Activated naive CD4-positive, alpha-beta T cell treated with anti-CD3 and anti-CD28 coated beads, Interleukin-2, amount 10 ng/mL, durations not matched to agents 7 days and 5 days (primary cell): ENCODE measurements around the gene ADAM10.
A peak's percentile ranks its signal among the peaks of the same experiment; 100 is the strongest.
"Not testable (repeated sequence)": the region's sequence is repeated elsewhere in the genome, so short reads cannot be mapped to it uniquely, and the experiment has no call there.

Experiments used
- CTCF ChIA-PET: fragments of 350-600 bp; sonication (Branson Sonifier 250); formaldehyde crosslinking; loops from one replicate; lab custom pipeline; 2021; ENCODE audit warnings: antibody characterized with exemption; lab: Charles Lee
- DNase-seq: peaks from one replicate; pipeline ENCODE4 v3.0.0-alpha.2; 2020
- H3K27ac Mint-ChIP-seq: one replicate; pipeline ENCODE4 v1.8.0; 2021; ENCODE audit warnings: mild to moderate bottlenecking, moderate library complexity, mixed read lengths
- H3K27me3 Mint-ChIP-seq: one replicate; pipeline ENCODE4 v1.8.0; 2021; ENCODE audit warnings: mild to moderate bottlenecking, mixed read lengths
- H3K36me3 Mint-ChIP-seq: one replicate; pipeline ENCODE4 v1.8.0; 2021; ENCODE audit warnings: mixed read lengths
- H3K4me1 Mint-ChIP-seq: one replicate; pipeline ENCODE4 v1.8.0; 2021; ENCODE audit warnings: mixed read lengths
- H3K4me3 Mint-ChIP-seq: one replicate; pipeline ENCODE4 v1.8.0; 2021; ENCODE audit warnings: mild to moderate bottlenecking, moderate library complexity, mixed read lengths
- H3K9me3 Mint-ChIP-seq: one replicate; pipeline ENCODE4 v1.8.0; 2021; ENCODE audit warnings: mixed read lengths

The ADAM10 gene

GRCh38 chr15:58650102-58650501 lies 99.4 kb downstream of the ADAM10 start:
- peaks cover 51% of the 10 kb centered on the region for H3K36me3 Mint-ChIP-seq
- CTCF ChIA-PET: interaction anchor here (0.6 kb wide), 1 partner anchor 248 kb away, joined by 3 read pairs; no protein-coding TSS in a partner anchor
- peaks cover 12% of the 10 kb centered on the region for H3K4me1 Mint-ChIP-seq
- H3K4me3 Mint-ChIP-seq: no peak overlapping the region
- H3K27ac Mint-ChIP-seq: no peak overlapping the region
- no peaks in the 10 kb centered on the region for H3K27me3 Mint-ChIP-seq
- no peaks in the 10 kb centered on the region for H3K9me3 Mint-ChIP-seq
- no peak for DNase-seq

GRCh38 chr15:58649175-58649574 lies 100.3 kb downstream of the ADAM10 start:
- peaks cover 12% of the 10 kb centered on the region for H3K4me1 Mint-ChIP-seq
- no peaks in the 10 kb centered on the region for H3K9me3 Mint-ChIP-seq
- no peak for DNase-seq
- H3K4me3 Mint-ChIP-seq: no peak overlapping the region
- peaks cover 46% of the 10 kb centered on the region for H3K36me3 Mint-ChIP-seq
- no peak overlapping the region for H3K27ac Mint-ChIP-seq
- H3K27me3 Mint-ChIP-seq: no peaks in the 10 kb centered on the region
- CTCF ChIA-PET: no interaction called here

GRCh38 chr15:58643996-58644395 lies 105.5 kb downstream of the ADAM10 start:
- no peak overlapping the region for H3K4me3 Mint-ChIP-seq
- H3K27me3 Mint-ChIP-seq: no peaks in the 10 kb centered on the region
- H3K4me1 Mint-ChIP-seq: peaks cover 2% of the 10 kb centered on the region
- no peak for DNase-seq
- CTCF ChIA-PET: no interaction called here
- H3K27ac Mint-ChIP-seq: no peak overlapping the region
- peaks cover 37% of the 10 kb centered on the region for H3K36me3 Mint-ChIP-seq
- no peaks in the 10 kb centered on the region for H3K9me3 Mint-ChIP-seq

GRCh38 chr15:58641660-58642059 lies 107.8 kb downstream of the ADAM10 start:
- CTCF ChIA-PET: no interaction called here
- H3K4me3 Mint-ChIP-seq: no peak overlapping the region
- H3K27ac Mint-ChIP-seq: peak overlapping the region; percentile 71
- peaks cover 49% of the 10 kb centered on the region for H3K36me3 Mint-ChIP-seq
- DNase-seq: no peak
- no peaks in the 10 kb centered on the region for H3K9me3 Mint-ChIP-seq
- H3K4me1 Mint-ChIP-seq: peaks cover 2% of the 10 kb centered on the region
- H3K27me3 Mint-ChIP-seq: no peaks in the 10 kb centered on the region

DNA sequence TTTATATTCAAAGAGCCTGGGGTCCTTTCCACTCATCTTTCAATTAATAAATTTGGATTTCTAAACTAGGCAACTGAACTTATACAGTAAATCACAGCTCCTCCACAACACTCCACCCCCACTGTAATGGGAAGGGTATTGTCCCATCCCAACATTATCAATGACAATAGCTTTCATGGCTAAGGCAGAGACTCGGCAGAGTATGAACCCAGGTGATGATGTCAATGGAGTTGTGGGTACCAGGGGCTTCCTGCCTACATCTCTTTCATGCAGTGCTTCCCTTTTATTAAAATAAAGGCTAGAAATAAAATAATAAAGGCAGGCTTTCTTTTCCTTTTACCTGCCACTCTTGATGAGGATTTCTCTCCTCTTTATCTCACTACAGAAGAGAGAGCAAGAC lies 109.5 kb downstream of the ADAM10 start:
- Mint-ChIP-seq H3K4me3 (no peak overlapping the region), H3K9me3 (no peaks in the 10 kb centered on the region), H3K27ac (no peak overlapping the region), H3K27me3 (no peaks in the 10 kb centered on the region), H3K36me3 (peaks cover 47% of the 10 kb centered on the region), H3K4me1 (peaks cover 2% of the 10 kb centered on the region)
- DNase-seq: no peak
- CTCF ChIA-PET: no interaction called here

DNA sequence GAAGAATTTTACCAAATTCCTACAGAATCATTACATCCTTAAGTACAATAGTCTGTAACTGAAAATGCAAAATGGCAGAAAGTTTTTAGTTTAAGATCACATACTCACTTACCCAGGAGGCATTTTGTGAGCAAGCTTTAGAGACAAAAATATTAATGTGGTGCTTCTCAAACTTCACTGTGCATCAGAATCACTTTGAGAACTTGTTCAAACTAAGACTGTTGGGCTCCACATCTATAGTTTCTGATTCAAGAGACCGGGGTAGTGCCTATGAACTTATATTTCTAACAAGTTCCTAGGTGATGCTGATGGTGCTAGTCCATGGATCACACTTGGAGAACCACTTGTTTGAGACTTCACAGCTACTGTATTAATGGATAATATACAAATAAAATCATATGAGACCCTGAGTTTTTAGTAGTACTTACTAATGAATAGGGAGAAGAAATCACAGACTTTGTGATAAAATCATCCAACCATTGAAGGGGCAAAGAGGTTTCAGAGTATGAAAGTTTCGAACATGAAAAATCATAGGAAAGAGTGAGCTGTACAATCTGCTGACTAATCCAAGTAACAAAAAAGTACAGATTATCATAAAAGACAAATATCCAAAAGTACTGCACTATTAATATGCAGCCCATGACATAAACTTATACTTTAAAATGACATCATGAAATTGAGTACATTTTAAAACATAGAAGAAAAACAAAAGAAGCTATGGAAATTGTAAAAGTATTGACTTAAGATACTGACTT lies 110.3 kb downstream of the ADAM10 start:
- no peak overlapping the region for H3K4me3 Mint-ChIP-seq
- H3K27ac Mint-ChIP-seq: no peak overlapping the region
- CTCF ChIA-PET: no interaction called here
- no peaks in the 10 kb centered on the region for H3K27me3 Mint-ChIP-seq
- no peak for DNase-seq
- H3K36me3 Mint-ChIP-seq: peaks cover 44% of the 10 kb centered on the region
- H3K9me3 Mint-ChIP-seq: no peaks in the 10 kb centered on the region
- peaks cover 2% of the 10 kb centered on the region for H3K4me1 Mint-ChIP-seq

DNA sequence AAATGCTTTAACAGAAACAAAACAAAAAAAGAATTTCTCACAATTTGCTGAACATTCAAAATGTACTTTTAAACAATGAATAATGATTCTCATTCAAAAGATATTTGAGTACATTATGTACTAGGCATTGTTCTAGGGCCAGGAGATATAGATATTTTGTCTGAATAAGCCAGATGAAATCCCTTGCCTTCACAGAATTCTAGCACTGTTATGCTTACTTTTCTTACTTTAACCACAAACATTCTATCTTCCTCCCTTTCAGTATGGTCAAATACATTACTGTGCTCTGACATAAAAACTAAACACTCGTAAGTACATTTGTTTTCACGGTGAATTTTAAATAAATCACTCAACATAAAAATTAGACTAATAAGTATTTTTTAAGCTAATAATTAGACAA lies 116.7 kb downstream of the ADAM10 start:
- H3K4me3 Mint-ChIP-seq: no peak overlapping the region
- no peaks in the 10 kb centered on the region for H3K27me3 Mint-ChIP-seq
- no peaks in the 10 kb centered on the region for H3K9me3 Mint-ChIP-seq
- DNase-seq: no peak
- H3K4me1 Mint-ChIP-seq: peaks cover 19% of the 10 kb centered on the region
- H3K36me3 Mint-ChIP-seq: peaks cover 42% of the 10 kb centered on the region
- CTCF ChIA-PET: no interaction called here
- no peak overlapping the region for H3K27ac Mint-ChIP-seq

DNA sequence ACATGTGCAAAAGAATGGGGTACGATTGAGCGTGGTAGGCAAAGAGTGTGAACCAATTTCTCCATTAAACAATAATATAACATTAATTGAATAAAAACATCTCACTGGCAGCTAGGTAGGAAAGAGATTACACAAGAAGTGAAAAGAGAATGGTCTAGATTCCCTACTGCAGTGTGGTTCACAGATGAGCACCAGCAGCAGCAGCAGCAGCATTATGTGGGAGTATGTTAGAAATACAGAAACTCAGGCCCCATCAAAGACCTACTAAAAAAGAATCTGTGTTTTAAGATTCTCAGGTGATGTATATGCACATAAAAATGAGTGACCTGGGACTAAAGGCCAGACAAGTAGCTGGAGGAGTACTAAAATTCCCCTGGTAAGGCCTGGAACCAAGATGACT lies 118.2 kb downstream of the ADAM10 start:
- Mint-ChIP-seq H3K4me1 (peaks cover 33% of the 10 kb centered on the region), H3K9me3 (no peaks in the 10 kb centered on the region), H3K4me3 (no peak overlapping the region), H3K27ac (no peak overlapping the region), H3K36me3 (peaks cover 47% of the 10 kb centered on the region), H3K27me3 (no peaks in the 10 kb centered on the region)
- CTCF ChIA-PET: no interaction called here
- DNase-seq: no peak

DNA sequence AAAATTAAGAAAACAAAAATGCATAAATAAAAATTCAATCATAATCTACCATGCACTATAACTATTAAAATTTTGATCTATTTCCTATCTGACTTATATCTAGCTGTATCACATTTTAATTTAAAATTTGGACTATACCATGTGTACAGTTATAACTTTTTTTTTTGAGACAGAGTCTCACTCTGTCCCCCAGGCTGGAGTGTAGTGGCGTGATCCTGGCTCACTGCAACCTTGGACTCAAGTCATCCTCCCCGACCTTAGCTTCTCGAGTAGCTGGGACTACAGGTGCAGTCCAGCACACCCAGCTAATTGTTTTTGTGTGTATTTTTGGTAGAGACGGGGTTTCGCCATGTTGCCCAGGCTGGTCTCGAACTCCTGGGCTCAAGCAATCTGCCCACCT lies 119.9 kb downstream of the ADAM10 start:
- Mint-ChIP-seq H3K27ac (no peak overlapping the region), H3K4me3 (no peak overlapping the region), H3K36me3 (peaks cover 58% of the 10 kb centered on the region), H3K9me3 (no peaks in the 10 kb centered on the region), H3K27me3 (no peaks in the 10 kb centered on the region), H3K4me1 (peaks cover 35% of the 10 kb centered on the region)
- DNase-seq: no peak
- CTCF ChIA-PET: interaction anchor here (1.0 kb wide), 1 partner anchor 112 kb away, joined by 3 read pairs; no protein-coding TSS in a partner anchor

DNA sequence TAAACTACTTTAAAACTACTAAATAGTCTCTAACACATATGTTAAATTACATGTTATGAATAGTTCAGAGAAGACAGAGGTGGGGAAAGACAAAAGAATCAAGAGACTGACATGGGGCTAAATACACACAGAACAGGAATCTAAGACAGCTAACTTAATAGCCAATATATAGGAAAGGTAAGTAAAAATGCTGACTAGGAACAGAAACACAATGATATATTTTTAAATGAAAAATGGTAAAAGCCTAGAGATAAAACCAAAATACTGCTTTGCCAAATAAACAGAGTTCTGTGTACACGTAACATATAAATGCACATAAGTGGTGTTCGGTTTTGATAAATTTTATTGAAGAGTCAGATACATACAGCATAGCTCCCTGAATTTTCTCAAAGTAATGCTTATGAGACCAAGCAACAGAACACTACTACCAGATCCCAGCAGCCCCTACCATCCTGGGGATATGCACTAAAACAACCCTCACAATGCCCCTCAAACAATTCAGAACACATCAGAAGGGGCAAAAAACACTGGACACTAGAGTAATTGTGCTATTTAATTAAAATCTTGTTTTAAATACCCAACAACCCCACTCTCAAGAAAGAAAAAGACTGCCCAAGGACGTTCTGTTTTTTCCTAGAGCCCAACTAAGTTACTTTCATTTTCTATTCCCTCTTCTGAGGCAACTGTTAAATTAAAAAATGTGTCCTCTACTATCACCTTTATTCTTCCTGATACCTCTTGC lies 121.1 kb downstream of the ADAM10 start:
- CTCF ChIA-PET: interaction anchor here (0.7 to 1.0 kb wide), 2 partner anchors 9 to 122 kb away, joined by 3 to 4 read pairs; no protein-coding TSS in a partner anchor

DNA sequence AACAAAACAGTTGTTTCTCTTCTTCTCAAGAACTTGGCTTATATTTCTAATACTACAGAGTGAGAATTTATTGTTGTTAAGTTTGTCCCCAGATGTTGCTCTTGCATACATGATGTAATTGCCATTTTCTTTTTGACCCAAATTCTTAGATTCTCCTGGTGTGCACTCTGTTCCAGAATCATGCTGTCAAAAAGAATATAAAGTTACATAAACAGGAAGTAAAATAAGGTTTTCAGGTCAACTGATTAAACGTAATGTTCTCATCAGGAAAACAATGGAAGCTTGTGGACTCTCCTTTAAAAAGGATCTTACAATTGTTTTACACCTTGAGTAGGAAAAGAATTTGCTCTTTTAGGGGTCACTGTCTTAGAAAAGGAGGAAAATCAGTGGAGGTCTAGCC lies 121.8 kb downstream of the ADAM10 start:
- Mint-ChIP-seq H3K27ac (peak overlapping the region; percentile 93), H3K4me1 (peaks cover 36% of the 10 kb centered on the region), H3K9me3 (no peaks in the 10 kb centered on the region), H3K4me3 (peak overlapping the region; percentile 67), H3K27me3 (no peaks in the 10 kb centered on the region), H3K36me3 (peaks cover 59% of the 10 kb centered on the region)
- no peak for DNase-seq
- CTCF ChIA-PET: interaction anchor here (0.7 to 1.0 kb wide), 2 partner anchors 9 to 122 kb away, joined by 3 to 4 read pairs; no protein-coding TSS in a partner anchor

More for the DNA sequence above, 121.1 kb downstream of the ADAM10 start:
- Mint-ChIP-seq H3K27me3 (no peaks in the 10 kb centered on the region), H3K4me1 (peaks cover 35% of the 10 kb centered on the region), H3K9me3 (no peaks in the 10 kb centered on the region), H3K4me3 (peak overlapping the region; percentile 67), H3K36me3 (peaks cover 58% of the 10 kb centered on the region), H3K27ac (peak overlapping the region; percentile 93)
- DNase-seq: no peak

GRCh38 chr15:58627046-58627445 lies 122.5 kb downstream of the ADAM10 start:
- Mint-ChIP-seq H3K4me1 (peaks cover 36% of the 10 kb centered on the region), H3K27ac (peak overlapping the region; percentile 93), H3K4me3 (no peak overlapping the region), H3K9me3 (no peaks in the 10 kb centered on the region), H3K27me3 (no peaks in the 10 kb centered on the region), H3K36me3 (peaks cover 53% of the 10 kb centered on the region)
- CTCF ChIA-PET: no interaction called here
- no peak for DNase-seq

DNA sequence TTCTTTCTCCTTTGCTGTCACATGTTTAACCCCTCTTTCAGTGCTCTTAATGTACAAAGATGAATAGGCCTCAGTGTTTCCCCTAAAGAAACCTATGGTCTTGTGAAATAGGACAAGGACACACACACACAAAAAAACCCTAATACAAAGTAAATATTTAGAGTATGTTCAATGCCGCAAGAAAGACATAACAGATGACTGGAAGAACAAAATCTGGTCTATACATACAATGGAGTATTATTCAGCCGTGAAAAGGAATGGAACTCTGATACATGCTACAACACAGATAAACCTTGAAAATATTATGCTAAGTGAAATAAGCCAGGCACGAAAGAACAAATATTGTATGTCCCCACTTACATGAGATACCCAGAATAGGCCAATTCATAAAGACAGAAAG lies 123.1 kb downstream of the ADAM10 start:
- Mint-ChIP-seq H3K4me3 (no peak overlapping the region), H3K9me3 (no peaks in the 10 kb centered on the region), H3K27me3 (no peaks in the 10 kb centered on the region), H3K27ac (no peak overlapping the region), H3K36me3 (peaks cover 55% of the 10 kb centered on the region), H3K4me1 (peaks cover 36% of the 10 kb centered on the region)
- CTCF ChIA-PET: no interaction called here
- DNase-seq: no peak

DNA sequence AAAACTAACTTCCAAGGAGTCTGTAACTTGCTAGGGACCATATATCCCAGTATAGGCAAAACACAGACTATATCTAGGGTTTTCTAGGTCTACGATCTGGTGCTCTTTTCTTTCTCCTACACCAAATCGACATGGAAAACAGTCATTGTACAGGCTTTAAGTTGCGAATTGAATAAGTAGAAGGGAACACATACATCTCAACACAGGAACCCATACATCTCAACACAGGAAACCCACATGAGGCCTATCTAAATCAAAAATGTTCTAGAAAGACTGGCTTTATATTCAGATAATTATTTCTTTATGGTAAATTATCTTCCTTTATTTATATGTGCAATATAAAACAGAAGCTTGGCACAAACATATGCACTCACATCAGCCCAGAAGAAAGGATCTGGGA lies 126.6 kb downstream of the ADAM10 start:
- DNase-seq: no peak
- Mint-ChIP-seq H3K27ac (no peak overlapping the region), H3K4me3 (no peak overlapping the region), H3K27me3 (no peaks in the 10 kb centered on the region), H3K9me3 (peaks cover 3% of the 10 kb centered on the region), H3K36me3 (peaks cover 67% of the 10 kb centered on the region), H3K4me1 (peaks cover 18% of the 10 kb centered on the region)
- CTCF ChIA-PET: no interaction called here

DNA sequence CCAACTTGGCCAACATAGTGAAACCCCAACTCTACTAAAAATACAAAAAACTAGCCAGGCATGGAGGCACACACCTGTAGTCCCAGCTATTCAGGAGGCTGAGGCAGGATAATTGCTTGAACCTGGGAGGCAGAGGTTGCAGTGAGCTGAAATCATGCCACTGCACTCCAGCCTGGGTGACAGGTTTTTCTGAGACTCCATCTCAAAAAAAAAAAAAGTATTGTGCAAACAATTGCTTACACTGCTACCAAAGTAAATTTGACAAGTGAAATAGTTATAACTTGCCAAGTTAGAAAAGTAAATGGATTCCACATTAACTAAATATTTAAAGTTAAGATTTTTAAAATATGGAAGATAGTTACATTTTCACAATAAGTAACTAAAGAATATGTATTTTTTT lies 129.2 kb downstream of the ADAM10 start:
- H3K27ac Mint-ChIP-seq, H3K4me1 Mint-ChIP-seq, CTCF ChIA-PET, H3K27me3 Mint-ChIP-seq, DNase-seq, H3K4me3 Mint-ChIP-seq, H3K9me3 Mint-ChIP-seq: not testable (repeated sequence)
- peaks cover 65% of the 10 kb centered on the region for H3K36me3 Mint-ChIP-seq
